Activated T-cell treated with anti-CD3 and anti-CD28 coated beads for 48 hours (primary cell): ENCODE measurements around the gene CATSPERD.
"Not testable (repeated sequence)": the region's sequence is repeated elsewhere in the genome, so short reads cannot be mapped to it uniquely, and the experiment has no call there.

ENCODE experiments used
- DNase-seq: peaks from one replicate; pipeline ENCODE4 v3.0.0-alpha.2; 2020; ENCODE audit warnings: low read depth

Gene CATSPERD

DNA sequence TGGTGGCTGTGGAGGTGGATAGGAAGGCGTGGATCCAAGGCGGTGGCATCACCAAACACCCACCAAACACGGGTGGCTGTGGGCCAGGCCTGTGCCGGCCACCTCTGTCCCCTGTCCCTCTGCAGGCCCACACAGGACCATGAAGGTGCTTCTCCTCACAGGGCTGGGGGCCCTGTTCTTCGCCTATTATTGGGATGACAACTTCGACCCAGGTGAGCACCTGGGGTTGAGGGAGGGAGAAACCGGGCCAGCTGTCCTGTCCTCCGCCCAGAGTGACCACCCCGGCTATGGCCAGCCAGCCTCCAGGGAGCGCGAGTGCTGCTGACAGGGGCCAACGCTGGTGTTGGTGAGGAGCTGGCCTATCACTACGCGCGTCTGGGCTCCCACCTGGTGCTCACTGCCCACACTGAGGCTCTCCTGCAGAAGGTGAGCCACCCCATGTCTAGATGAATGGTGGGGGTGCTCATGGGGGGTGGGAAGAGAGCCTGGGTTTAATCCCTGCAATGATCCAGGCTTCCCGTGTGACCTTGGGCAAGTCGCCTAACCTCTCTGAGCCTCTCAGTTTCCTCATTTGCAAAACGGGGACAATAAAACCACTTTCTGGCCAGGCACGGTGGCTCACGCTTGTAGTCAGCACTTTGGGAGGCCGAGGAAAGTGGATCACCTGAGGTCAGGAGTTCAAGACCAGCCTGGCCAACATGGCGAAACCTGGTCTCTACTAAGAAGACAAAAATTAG is 35.6 kb upstream of the CATSPERD start:
- DNase-seq = no peak

DNA sequence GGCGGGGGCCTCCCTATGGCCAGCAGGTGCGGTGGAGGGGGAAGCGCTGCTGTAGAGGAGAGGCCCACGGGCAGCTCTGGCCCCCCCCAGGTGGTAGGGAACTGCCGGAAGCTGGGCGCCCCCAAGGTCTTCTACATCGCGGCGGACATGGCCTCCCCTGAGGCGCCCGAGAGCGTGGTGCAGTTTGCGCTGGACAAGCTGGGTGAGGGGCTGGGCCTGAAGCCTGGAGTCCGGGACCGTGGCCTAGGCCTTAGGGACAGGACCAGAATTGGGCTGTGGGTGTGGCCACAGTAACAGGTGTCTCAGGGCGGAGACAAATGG is 34.2 kb upstream of the CATSPERD start:
- no peak for DNase-seq

DNA sequence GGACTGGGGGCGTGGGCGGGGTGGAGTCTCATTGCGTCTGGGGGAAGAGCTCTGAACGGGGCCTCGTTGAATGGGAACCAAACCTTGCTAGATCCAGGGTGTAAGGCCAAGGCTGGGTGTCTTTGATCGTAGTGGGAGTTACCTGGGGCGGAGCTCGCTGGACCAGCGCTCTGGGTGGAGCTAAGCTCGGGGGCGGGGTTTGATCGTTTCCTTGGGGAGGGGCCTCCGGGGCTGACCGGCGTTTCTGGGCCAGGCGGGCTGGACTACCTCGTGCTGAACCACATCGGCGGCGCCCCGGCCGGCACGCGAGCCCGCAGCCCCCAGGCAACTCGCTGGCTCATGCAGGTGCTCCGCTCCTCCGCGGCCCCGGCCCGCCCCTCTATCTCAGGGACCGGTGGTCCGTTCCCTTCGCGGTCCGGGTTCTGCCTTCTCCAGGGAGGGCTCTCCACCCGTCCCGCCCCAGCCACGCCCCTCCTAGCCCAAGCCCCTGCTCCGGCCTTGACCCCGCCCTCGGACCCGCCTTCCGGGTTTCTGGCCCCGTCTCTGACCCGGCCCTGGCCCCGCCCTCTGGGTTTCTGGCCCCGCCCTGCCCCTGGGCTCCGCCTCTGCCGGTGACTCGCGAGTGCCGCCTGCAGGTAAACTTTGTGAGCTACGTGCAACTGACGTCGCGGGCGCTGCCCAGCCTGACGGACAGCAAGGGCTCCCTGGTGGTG is 33.6 kb upstream of the CATSPERD start:
- DNase-seq = peak; percentile 100

DNA sequence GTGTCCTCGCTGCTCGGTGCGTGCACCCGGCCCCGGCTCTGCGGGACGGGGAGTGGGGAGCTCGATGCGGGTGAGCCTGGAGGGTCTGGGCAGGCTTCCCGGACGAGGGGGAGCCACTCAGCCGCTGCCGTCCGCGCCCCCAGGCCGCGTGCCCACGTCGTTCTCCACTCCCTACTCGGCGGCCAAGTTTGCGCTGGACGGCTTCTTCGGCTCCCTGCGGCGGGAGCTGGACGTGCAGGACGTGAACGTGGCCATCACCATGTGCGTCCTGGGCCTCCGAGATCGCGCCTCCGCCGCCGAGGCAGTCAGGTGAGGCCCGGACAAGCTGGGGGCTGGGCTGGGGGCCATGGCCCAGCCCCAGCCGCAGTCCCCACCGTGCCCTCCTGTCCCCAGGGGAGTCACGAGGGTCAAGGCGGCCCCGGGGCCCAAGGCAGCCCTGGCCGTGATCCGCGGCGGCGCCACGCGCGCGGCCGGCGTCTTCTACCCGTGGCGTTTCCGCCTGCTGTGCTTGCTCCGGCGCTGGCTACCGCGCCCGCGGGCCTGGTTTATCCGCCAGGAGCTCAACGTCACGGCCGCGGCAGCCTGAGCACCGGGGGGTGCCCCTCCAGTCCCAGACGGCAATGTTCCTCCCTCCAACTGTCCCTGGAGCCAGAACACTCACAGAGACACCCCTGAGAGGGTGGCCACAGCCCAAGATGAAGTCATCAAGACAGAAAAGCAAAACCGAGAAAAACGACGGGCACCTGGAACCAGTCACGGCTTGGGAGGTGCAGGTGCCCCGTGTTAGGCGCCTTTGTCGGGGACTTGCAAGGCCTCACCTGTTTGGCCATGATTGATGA is 32.9 kb upstream of the CATSPERD start:
- no peak for DNase-seq

DNA sequence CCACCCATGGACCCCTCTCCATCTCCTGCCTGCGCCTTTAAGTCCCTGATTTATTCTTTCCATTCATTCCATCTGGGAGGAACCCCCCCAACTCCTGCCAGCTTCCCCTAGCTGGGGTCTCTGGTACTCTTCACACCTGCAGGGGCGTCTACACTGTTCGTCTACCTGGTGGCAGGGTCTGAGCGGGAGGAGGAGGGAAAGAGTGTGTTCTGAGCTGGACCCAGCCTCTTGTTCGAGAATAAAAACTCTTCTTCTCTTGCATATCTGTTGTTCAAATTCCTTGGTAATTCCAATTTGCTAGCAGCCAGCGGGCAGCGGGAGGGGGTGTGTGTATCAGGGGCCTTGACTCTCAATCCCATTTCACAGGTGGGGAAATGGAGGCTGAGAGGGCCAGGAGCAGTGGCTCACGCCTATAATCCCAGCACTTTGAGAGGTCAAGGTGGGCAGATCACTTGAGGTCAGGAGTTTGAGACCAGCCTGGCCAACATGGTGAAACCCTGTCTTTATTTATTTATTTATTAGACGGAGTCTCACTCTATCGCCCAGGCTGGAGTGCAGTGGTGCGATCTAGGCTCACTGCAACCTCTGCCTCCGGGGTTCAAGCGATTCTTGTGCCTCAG is 32.1 kb upstream of the CATSPERD start:
- not testable (repeated sequence) for DNase-seq

DNA sequence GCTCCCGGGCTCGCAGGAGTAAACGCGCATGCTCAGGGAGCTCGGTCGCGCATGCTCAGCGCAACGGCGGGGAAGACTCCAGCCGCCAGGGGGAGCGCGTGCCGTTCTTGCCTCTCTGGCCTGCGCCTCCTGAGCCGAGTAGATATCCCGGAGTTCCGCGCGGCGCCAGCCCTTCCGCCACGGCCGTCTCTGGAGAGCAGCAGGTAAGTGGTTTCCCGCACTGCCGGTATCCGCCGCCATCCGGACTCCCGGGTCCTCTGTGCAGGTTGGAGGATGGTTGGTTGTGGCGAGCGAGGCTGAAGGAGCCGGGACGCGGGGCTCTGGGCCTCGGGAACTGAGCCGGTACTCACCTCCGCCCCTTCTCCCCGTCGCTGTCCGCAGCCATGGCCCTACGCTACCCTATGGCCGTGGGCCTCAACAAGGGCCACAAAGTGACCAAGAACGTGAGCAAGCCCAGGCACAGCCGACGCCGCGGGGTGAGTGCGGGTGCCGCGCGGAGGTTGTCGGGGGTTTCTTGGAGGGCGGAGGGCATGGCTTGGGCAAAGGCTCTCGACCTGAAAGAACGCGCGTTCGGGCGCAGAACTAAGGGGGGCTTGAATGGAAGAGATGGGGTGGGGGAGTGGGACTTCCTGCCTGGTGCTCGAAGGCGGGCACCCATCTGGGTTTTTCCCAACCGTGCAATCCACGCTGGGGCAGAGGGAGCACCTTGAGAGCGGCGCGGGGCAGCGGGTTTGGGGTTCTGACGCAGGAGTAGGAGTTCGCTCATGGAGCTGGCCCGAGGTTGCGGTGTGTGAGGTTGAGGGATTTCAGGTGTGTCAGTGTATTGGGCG is 30.1 kb upstream of the CATSPERD start, which contains the start of gene RPL36:
Gene RPL36, plus strand, starts transcription at position 171 of the 830 bp plus-strand sequence. Its CDS starts 213 bp downstream, at position 384.
- DNase-seq = peak; percentile 99

DNA sequence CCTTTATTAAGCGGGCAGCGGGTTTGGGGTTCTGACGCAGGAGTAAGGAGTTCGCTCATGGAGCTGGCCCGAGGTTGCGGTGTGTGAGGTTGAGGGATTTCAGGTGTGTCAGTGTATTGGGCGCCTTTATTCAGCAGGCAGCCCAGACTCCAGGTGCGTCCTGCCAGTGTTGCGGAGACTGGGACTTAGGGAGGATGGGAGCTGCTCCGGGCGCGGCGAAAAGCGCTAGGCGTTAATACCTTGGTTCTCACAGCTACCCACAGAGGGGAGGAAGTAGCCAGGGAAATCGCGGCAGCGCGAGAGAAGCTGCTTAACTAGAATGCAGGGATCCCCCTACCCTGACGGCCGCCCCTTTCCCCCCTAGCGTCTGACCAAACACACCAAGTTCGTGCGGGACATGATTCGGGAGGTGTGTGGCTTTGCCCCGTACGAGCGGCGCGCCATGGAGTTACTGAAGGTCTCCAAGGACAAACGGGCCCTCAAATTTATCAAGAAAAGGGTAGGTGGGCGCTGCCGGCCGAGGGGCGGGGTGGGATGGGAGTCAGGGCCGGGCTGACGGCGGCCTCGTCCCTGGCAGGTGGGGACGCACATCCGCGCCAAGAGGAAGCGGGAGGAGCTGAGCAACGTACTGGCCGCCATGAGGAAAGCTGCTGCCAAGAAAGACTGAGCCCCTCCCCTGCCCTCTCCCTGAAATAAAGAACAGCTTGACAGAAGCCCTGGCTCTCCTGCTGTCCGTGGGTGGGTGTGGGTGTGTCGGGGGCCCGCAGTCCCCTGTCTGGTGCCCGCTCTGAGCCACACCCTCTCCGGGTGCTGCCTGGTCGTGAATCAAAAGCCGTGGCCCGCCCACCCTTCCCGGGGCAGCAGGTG is 29.2 kb upstream of the CATSPERD start:
- DNase-seq = peak; percentile 67

DNA sequence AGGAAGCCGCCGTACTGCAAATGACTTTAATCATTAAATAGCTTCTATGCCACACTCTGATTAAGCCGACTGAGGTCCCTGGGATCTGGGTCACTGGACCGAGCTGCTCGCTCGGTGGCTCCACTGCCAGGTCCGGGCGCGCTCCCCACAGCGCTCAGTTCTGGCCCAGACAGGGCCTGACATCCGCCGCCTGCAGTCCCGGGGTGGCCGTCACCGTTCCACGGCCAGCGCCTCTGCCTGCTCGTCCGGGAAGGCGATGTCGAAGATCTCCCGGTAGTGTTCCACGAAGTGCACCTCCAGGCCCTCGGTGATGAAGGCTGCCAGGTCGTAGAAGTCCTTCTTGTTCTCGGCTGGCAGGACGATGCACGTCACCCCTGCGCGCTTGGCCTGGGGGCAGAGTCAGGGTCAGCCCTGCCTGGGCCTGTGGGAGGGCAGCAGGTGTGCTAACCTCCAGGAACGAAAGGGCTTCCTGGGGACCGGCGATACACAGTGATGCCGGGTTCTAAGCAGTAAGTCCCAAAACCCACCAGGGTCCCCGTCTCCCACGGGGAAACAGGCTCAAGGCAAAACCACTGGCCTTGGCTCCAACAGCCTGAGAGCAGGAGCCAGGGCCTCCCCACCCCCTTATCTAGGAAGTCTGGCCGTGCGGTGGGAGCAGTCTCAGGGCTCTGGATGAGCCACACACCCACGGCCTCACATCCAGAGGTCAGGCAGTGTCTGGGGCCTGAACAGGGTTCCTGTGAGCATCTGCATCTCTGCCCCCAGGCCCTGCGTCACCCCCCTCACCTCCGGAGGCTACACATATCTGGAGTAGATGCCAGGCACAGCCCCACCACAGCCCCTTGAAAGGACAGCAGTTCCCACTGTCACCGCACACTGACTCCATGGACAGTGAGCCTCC is 28.4 kb upstream of the CATSPERD start:
- DNase-seq = no peak

DNA sequence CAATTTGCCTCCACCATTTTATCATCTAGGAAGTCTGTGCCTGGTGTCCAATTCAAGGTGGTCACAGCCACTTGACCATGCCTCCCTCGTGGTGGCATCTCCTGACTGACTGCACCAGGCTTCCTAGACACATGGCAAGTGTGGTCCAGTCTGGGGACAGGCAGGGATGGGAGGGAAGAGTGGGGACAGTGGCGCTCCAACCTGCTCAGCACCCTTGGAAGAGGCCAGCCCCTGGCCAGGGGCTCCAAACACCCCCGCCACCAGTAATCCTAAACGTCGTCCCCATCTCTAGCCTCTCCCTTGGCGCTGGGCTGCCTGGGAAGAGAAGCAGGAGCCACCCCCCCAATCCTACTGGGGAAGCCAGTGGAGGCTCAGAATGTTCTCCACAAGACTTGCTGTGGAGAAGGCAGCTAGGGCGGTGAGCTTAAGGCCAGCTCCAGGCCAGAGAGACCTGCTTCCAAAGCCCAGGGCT is 27.7 kb upstream of the CATSPERD start:
- DNase-seq = no peak

DNA sequence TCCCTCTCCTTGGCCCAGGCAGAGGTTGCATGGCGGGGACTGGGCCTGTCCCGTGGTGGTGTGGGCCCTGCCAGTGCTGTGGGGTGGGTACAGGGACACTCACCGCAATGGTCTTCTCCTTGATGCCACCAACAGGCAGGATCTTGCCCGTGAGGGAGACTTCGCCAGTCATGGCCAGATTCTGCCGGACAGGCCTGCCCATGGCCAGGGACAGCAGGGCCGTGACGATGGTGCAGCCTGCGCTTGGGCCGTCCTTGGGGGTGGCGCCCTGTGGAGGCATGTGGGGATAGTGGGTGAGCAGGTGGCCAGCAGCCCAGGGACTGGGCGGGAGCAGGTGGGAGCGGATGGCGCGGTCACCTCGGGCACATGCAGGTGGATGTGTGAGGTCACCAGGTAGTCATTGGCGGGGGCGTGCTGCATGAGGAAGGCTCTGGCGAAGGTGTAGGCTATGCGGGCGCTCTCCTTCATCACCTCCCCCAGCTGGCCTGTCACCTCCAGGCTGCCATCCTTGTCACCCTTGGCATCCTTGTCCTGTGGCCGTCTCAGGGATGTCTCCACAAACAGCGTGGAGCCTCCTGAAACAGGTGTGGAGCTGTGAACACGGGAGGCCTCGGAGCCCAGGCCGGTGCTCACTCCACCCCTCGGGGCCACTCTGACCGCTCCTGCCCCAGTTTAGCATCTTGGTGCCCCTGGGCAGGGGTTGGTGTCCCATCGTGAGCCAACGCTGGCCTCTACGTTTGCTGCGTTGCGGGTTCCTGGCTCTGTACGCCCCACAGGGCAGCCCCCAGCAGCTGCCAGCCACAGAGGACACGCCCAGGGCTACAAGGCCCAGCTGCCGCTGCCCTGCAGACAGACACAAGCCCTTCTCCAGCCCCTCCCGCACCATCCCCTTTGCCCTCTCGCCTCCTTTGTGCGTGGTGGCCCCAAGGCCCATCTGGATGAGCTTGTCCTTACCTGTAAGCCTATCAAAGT is 27.0 kb upstream of the CATSPERD start:
- DNase-seq = no peak

DNA sequence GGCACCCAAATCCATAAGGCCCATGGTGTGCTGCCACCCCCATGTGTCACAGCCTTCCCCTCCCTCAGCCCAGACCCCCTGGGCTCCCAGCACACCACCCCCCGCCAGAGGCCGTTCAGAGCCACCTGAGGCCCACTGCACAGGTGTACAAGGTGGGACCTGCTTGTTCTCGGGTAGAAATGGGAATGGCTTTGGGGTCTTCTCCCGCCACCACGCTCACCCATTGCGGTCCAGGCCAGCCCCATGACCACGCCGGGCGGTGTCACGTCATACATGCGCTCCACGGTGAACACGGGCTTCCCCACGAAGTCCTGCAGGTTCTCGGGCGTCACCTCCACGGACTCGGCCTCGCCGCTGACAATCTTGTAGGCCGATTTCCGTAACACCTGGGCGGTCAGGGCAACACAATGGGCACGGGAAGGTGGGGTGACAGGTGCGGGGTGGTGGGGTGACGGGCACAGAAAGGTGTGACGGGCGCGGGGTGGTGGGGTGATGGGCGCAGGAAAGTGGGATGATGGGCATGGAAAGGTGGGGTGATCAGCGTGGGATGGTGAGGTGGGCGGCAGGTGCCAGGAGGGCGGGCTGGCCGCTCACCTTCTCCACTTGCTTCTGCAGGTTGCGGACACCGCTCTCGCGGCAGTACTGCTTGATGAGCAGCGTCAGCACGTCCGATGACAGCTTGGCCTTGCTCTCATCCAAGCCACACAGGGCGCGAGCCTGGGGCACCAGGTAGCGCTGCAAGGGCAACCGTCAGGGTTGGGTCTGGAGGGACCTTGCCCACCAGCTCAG is 26.1 kb upstream of the CATSPERD start:
- no peak for DNase-seq

DNA sequence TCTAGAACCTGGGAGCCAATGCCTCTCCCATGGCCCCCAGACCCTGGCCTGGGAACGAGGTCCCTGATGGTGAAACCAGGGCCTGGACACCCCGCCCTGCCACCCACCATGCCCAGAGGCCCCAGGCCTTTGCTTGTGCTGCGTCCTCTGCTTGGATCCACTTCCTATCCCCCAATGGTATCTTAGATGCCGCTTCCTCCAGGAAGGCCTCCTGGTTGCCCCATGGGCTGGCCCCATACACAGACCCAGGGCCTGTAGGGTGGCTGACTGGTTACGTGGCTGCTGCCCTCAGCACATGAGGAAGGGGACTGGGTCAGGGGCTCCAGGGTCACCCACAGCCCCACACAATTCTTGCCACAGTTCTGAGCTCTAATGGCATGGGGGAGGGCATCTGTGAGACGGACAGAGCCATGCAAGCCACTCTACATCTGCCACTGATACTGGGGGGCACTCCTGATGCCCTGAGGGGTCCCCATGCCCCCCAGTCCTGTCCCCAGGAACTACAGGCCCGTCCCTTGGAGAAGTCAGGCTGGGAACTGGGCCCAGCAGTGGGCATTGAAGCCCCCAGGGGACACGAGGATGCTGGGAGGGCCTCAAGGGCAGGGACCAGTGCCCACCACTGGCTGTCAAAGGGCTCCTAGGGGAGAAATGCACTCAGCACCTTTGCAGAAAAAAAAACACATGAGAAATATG is 25.3 kb upstream of the CATSPERD start:
- DNase-seq = no peak

DNA sequence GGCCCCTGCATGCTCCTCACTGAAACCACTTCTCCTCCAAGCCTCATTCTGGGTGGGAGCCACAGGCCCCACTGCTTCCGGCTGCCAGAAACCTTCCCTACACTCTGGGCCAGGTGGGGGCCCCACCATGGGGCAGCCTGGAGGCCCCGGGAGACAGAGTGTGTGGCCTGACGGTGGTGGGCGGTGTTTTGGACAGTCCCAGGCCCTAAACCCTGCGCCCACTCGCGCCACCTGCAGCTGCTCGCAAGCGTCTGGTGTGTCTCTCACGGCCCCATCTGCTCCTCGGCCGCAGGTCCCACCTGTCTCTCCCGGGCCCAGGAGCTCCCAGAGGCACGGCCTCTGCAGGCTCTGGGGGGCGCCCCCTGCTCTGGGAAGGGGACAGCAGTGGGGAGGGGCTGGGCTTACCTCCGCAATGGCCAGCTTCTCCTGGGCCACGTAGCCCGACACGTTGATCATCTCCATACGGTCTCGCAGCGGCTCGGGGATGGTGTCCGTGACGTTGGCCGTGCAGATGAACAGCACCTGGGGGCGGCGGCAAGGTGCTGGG is 24.7 kb upstream of the CATSPERD start:
- DNase-seq = no peak

DNA sequence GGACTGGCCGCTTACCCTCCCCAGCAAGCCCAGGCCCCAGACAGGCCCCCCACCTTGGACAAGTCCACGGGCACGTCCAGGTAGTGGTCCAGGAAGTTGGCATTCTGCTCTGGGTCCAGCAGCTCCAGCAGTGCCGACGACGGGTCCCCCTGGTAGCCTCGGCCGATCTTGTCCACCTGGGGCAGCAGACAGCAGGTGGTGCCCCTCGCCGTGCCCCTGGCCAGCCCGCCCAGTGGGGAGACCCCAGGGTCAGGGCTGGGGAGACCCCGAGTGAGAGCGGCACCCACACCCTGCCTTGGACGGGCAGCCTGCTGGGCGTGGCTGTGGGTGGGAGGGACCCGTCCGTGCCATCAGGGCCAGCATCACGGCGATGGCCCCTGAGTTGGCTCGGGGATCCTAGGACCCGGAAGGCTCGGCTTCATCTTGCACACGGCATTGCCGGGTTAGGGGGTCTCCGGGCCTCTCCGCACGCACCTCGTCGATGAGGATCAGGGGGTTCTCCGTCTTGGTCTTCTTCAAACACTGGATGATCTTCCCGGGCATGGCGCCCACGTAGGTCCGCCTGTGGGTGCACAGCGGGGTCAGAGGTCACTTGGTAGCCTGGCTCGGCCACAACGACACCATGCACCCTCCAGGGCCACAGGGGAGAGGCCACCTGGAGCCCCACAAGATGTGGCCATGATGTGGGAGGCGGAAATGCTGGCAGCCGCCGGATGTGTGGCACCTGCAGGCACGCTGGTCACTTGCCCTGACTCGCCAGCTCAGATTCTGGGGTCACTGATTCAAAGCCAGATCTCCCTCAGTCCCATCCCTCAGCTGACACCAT is 24.0 kb upstream of the CATSPERD start:
- no peak for DNase-seq
